HepG2 (cell line): ENCODE measurements around the gene UGT1A4.

ENCODE experiments used
- BCL6 ChIP-seq: IDR thresholded peaks from 2 replicates; pipeline ENCODE4 v1.6.1; 2016; ENCODE audit warnings: missing genetic modification reagents, missing compliant biosample characterization
- CERS6 ChIP-seq: sonication (generic); formaldehyde crosslinking; IDR thresholded peaks from 2 replicates; pipeline ENCODE4 v1.5.0; 2020; ENCODE audit warnings: missing genetic modification reagents
- HIVEP1 ChIP-seq: sonication (generic); formaldehyde crosslinking; IDR thresholded peaks from 2 replicates; pipeline ENCODE4 v1.4.0; 2020; ENCODE audit warnings: mild to moderate bottlenecking, missing genetic modification reagents
- PHB2 ChIP-seq: fragments of 450-650 bp; IDR thresholded peaks from 2 replicates; pipeline ENCODE4 v1.6.1; 2018; ENCODE audit not compliant: partially characterized antibody
- SMC3 ChIP-seq: IDR thresholded peaks from 2 replicates; pipeline ENCODE4 v1.6.1; 2011; ENCODE audit warnings: low read length, improper control_type of control experiment
- TBX2 ChIP-seq: sonication (generic); formaldehyde crosslinking; IDR thresholded peaks from 2 replicates; pipeline ENCODE4 v1.5.0; 2020; ENCODE audit warnings: missing genetic modification reagents, mild to moderate bottlenecking, borderline replicate concordance
- TRAFD1 ChIP-seq: sonication (generic); formaldehyde crosslinking; IDR thresholded peaks from 2 replicates; pipeline ENCODE4 v1.5.1; 2020; ENCODE audit warnings: missing genetic modification reagents, mild to moderate bottlenecking, borderline replicate concordance
- TF ChIP-seq, protein P1 (sequence below): sonication (generic); formaldehyde crosslinking; IDR thresholded peaks from 2 replicates; pipeline ENCODE4 v1.5.0; 2020; ENCODE audit warnings: mild to moderate bottlenecking, missing genetic modification reagents, moderate library complexity
- TF ChIP-seq, protein P2 (sequence below): IDR thresholded peaks from 2 replicates; pipeline ENCODE4 v1.6.1; 2018; ENCODE audit warnings: missing genetic modification reagents
- TF ChIP-seq, protein P3 (sequence below): sonication (generic); formaldehyde crosslinking; IDR thresholded peaks from 2 replicates; pipeline ENCODE4 v1.4.0; 2020; ENCODE audit warnings: missing genetic modification reagents
- TF ChIP-seq, protein P4 (sequence below): sonication (generic); formaldehyde crosslinking; IDR thresholded peaks from 2 replicates; pipeline ENCODE4 v1.8.0; 2022; ENCODE audit warnings: mild to moderate bottlenecking, missing genetic modification reagents, borderline replicate concordance
- TF ChIP-seq, protein P5 (sequence below), 2 experiments: sonication (generic) in 1 of 2; formaldehyde crosslinking in 1 of 2; IDR thresholded peaks; 2 replicates each; pipeline versions ENCODE4 v1.4.0 to v1.6.1; 2018 to 2020; ENCODE audit warnings: missing genetic modification reagents in 2 of 2, borderline replicate concordance in 1 of 2, low read depth in 1 of 2, mild to moderate bottlenecking in 1 of 2, missing biosample characterization in 1 of 2

DNA sequence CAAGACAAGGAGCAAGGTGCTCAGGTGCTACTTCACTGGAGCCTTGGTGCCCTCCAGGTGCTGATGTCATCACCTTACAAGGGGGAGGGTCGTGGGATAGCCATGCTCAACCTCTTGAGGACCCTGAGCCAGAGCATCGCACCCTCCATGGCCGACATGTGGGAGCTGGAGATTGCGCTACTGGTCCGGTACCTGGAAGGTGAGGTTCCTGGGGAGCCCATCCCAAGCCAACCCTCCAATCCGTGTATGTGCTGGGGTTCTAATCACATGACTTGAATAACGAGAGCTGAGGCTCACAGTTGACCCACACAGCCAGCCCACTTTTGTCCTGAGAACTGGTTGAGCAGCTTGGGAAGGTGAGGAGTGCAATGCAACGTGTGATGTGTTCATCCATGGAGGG is 85.5 kb downstream of the UGT1A4 start:
- TF ChIP-seq, protein P1, sequence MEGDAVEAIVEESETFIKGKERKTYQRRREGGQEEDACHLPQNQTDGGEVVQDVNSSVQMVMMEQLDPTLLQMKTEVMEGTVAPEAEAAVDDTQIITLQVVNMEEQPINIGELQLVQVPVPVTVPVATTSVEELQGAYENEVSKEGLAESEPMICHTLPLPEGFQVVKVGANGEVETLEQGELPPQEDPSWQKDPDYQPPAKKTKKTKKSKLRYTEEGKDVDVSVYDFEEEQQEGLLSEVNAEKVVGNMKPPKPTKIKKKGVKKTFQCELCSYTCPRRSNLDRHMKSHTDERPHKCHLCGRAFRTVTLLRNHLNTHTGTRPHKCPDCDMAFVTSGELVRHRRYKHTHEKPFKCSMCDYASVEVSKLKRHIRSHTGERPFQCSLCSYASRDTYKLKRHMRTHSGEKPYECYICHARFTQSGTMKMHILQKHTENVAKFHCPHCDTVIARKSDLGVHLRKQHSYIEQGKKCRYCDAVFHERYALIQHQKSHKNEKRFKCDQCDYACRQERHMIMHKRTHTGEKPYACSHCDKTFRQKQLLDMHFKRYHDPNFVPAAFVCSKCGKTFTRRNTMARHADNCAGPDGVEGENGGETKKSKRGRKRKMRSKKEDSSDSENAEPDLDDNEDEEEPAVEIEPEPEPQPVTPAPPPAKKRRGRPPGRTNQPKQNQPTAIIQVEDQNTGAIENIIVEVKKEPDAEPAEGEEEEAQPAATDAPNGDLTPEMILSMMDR (CRISPR knock-in tag) = no peak
- TF ChIP-seq, protein P2, sequence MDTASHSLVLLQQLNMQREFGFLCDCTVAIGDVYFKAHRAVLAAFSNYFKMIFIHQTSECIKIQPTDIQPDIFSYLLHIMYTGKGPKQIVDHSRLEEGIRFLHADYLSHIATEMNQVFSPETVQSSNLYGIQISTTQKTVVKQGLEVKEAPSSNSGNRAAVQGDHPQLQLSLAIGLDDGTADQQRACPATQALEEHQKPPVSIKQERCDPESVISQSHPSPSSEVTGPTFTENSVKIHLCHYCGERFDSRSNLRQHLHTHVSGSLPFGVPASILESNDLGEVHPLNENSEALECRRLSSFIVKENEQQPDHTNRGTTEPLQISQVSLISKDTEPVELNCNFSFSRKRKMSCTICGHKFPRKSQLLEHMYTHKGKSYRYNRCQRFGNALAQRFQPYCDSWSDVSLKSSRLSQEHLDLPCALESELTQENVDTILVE (CRISPR knock-in tag) = no peak
- TF ChIP-seq, protein P3, sequence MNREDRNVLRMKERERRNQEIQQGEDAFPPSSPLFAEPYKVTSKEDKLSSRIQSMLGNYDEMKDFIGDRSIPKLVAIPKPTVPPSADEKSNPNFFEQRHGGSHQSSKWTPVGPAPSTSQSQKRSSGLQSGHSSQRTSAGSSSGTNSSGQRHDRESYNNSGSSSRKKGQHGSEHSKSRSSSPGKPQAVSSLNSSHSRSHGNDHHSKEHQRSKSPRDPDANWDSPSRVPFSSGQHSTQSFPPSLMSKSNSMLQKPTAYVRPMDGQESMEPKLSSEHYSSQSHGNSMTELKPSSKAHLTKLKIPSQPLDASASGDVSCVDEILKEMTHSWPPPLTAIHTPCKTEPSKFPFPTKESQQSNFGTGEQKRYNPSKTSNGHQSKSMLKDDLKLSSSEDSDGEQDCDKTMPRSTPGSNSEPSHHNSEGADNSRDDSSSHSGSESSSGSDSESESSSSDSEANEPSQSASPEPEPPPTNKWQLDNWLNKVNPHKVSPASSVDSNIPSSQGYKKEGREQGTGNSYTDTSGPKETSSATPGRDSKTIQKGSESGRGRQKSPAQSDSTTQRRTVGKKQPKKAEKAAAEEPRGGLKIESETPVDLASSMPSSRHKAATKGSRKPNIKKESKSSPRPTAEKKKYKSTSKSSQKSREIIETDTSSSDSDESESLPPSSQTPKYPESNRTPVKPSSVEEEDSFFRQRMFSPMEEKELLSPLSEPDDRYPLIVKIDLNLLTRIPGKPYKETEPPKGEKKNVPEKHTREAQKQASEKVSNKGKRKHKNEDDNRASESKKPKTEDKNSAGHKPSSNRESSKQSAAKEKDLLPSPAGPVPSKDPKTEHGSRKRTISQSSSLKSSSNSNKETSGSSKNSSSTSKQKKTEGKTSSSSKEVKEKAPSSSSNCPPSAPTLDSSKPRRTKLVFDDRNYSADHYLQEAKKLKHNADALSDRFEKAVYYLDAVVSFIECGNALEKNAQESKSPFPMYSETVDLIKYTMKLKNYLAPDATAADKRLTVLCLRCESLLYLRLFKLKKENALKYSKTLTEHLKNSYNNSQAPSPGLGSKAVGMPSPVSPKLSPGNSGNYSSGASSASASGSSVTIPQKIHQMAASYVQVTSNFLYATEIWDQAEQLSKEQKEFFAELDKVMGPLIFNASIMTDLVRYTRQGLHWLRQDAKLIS (CRISPR knock-in tag) = no peak
- TF ChIP-seq CERS6 (CRISPR knock-in tag) = no peak
- TF ChIP-seq, protein P4, sequence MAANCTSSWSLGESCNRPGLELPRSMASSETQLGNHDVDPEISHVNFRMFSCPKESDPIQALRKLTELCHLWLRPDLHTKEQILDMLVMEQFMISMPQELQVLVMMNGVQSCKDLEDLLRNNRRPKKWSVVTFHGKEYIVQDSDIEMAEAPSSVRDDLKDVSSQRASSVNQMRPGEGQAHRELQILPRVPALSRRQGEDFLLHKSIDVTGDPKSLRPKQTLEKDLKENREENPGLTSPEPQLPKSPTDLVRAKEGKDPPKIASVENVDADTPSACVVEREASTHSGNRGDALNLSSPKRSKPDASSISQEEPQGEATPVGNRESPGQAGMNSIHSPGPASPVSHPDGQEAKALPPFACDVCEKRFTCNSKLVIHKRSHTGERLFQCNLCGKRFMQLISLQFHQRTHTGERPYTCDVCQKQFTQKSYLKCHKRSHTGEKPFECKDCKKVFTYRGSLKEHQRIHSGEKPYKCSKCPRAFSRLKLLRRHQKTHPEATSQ = no peak
- TF ChIP-seq PHB2 = no peak
- no peak for TF ChIP-seq BCL6 (CRISPR knock-in tag)
- no peak for TF ChIP-seq SMC3
- no peak for TF ChIP-seq HIVEP1 (CRISPR knock-in tag)
- no peak for TF ChIP-seq TRAFD1
- TF ChIP-seq, protein P5, sequence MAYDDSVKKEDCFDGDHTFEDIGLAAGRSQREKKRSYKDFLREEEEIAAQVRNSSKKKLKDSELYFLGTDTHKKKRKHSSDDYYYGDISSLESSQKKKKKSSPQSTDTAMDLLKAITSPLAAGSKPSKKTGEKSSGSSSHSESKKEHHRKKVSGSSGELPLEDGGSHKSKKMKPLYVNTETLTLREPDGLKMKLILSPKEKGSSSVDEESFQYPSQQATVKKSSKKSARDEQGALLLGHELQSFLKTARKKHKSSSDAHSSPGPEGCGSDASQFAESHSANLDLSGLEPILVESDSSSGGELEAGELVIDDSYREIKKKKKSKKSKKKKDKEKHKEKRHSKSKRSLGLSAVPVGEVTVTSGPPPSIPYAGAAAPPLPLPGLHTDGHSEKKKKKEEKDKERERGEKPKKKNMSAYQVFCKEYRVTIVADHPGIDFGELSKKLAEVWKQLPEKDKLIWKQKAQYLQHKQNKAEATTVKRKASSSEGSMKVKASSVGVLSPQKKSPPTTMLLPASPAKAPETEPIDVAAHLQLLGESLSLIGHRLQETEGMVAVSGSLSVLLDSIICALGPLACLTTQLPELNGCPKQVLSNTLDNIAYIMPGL (CRISPR knock-in tag; IDR thresholded peaks at IDR 0.05; ENCODE audit: borderline replicate concordance in 1 of 2, low read depth in 1 of 2) = no peak
- TF ChIP-seq TBX2 = no peak
